GM12801 (cell line): ENCODE measurements around the gene NANS.

Source experiments
- CTCF ChIP-seq: IDR thresholded peaks from one replicate; pipeline ENCODE4 v1.5.1; 2011; ENCODE audit warnings: control low read depth; ENCODE audit not compliant: insufficient read length; ENCODE audit errors: extremely low read depth

NANS gene

GRCh38 chr9:98056269-98057137 is at the start of gene NANS:
NANS (plus strand) TSS chr9:98056732; CDS start chr9:98056809, 77 bp downstream.
- TF ChIP-seq CTCF = no peak

GRCh38 chr9:98007251-98007928 is 49.1 kb upstream of the NANS start:
- TF ChIP-seq CTCF = no peak

- no peak for TF ChIP-seq CTCF
Measured at GRCh38 chr9:98008764-98009163, 47.8 kb upstream of the NANS start.

GRCh38 chr9:98009437-98009836 is 47.1 kb upstream of the NANS start:
- no peak for TF ChIP-seq CTCF

- TF ChIP-seq CTCF = no peak
Measured at GRCh38 chr9:98009936-98010335, 46.6 kb upstream of the NANS start.

- no peak for TF ChIP-seq CTCF
Measured at GRCh38 chr9:98010445-98010844, 46.1 kb upstream of the NANS start.

GRCh38 chr9:98011122-98011521 is 45.4 kb upstream of the NANS start:
- TF ChIP-seq CTCF = no peak
